ENCODE measurements around the gene ATP6V0A1.
"Not testable (repeated sequence)": the region's sequence is repeated elsewhere in the genome, so short reads cannot be mapped to it uniquely, and the experiment has no call there.

The ATP6V0A1 gene

DNA sequence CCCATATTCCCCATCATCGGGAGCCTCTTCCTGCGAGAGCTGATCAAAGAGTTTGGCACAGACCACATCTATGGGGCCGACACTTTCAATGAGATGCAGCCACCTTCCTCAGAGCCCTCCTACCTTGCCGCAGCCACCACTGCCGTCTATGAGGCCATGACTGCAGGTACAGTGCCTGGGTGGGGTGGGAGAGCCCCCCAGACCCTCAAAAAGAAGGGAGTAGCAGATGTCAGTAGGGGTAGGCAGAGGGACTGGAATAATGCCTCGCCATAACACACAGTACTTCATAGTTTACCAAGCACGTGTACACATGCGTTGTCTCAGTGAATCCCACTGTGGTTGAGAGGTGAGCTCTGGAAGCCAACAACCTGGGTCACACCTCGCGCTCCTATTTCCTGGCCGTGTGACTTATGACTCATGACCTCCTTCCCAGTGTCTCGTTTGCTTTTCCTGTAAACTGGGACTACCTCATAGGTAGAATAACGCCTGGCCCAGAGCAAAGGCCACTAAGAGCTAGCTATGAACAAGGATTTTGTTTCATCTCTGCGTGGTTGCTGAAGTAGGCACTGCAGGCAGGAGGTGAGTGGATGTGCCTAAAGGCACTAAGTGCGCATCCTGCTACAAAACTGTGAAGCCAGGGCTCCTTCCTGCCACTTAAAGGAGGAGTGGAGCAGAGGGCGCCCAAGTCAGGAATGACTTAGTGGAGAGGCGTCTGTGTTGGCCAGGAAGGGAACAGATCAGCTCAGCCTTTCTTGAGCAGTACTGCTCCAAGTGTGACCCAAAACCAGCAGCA is 82.6 kb downstream of the ATP6V0A1 start:
- no peak for DNase-seq (ENCODE audit: low read depth)

DNA sequence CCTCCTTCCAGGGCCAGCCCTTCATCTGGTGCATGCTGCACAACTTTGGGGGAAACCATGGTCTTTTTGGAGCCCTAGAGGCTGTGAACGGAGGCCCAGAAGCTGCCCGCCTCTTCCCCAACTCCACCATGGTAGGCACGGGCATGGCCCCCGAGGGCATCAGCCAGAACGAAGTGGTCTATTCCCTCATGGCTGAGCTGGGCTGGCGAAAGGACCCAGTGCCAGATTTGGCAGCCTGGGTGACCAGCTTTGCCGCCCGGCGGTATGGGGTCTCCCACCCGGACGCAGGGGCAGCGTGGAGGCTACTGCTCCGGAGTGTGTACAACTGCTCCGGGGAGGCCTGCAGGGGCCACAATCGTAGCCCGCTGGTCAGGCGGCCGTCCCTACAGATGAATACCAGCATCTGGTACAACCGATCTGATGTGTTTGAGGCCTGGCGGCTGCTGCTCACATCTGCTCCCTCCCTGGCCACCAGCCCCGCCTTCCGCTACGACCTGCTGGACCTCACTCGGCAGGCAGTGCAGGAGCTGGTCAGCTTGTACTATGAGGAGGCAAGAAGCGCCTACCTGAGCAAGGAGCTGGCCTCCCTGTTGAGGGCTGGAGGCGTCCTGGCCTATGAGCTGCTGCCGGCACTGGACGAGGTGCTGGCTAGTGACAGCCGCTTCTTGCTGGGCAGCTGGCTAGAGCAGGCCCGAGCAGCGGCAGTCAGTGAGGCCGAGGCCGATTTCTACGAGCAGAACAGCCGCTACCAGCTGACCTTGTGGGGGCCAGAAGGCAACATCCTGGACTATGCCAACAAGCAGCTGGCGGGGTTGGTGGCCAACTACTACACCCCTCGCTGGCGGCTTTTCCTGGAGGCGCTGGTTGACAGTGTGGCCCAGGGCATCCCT is 84.8 kb downstream of the ATP6V0A1 start:
- DNase-seq (ENCODE audit: low read depth) = no peak

DNA sequence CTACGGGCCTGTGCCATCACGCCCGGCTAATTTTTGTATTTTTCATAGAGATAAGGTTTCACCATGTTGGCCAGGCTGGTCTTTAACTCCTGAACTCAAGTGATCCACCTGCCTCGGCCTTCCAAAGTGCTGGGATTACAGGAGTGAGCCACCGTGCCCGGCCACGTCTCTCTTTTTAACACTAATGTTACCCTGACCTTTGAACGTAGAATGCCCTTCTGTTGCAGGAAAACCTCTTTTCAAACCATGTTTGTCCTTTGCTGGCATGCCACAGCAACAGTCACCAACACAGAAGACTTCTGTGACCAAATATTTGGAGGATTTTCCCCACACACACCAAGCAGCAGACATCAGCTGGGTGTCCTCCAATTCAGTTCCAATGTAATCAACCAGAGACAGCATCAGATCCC is 86.2 kb downstream of the ATP6V0A1 start:
- no peak for DNase-seq (ENCODE audit: low read depth)

DNA sequence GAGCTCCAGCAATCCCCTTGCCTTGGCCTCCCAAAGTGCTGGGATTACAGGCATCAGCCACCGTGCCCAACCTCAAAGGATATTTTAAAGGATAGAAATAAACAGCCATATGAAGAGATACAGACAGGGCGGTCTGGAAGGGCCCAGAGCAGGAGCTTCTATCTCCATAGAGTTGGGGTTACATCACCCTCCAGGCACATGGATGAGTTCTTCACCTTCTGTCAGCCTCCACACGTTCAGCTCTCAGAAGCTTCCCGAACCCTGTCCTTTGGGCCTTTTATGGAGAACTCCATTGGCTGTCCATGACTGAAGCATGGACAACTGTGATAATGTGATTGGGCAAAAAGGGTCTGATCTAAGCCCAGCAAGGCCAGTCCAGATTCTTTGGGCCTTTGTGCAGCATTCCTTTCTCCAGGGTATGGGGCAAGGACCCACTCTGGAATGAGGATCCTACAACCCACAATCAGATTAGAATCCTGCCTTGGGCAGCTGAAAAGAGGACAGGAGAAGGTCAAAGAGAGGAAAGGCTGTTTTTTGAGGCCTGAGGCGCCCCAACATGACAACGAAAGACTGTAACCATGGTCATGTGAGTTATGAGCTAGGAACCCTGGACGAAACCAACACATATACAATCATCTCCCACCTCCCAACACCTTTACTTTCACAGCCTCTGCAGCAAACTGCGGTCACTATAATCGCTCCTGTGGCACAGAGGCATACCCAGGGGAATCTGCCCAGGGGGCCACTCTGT is 87.3 kb downstream of the ATP6V0A1 start:
- not testable (repeated sequence) for DNase-seq (ENCODE audit: low read depth)

DNA sequence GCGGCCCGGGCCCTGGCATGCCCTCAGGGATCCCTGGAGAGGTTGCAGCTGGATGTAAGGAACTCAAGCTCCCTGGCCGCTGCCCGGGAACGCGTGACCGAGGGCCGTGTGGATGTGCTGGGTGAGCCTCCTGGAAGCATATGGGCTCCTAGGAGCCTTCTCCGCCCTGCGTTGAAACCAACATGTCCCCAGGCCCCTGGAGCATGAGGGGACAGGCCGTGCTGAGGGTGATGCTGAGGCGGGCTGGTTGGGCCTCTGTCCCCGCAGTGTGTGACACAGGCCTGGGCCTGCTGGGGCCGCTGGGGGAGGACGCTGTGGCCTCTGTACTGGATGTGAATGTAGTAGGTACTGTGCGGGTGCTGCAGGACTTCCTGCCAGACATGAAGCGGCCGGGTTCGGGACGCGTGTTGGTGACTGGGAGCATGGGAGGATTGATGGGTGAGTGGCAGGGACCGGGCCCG is 88.4 kb downstream of the ATP6V0A1 start:
- DNase-seq (ENCODE audit: low read depth) = no peak

DNA sequence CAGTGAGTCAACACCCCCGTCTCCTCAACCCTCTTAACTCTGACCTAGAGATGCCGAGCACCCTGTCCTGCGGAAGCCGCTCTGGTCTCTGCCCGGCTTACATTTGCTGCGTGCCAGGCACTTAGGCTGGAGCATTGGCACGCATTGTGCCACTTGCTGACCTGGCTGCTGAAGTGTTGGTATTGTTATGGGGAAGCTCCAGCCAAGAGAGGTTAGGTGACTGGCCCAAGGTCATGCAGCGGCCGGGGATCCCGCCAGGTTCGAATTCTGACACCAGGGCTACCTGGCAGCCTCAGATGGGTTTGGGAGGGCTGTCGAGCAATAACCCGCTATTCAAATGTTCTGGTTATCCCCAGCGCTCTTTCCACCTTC is 89.0 kb downstream of the ATP6V0A1 start:
- no peak for DNase-seq (ENCODE audit: low read depth)

DNA sequence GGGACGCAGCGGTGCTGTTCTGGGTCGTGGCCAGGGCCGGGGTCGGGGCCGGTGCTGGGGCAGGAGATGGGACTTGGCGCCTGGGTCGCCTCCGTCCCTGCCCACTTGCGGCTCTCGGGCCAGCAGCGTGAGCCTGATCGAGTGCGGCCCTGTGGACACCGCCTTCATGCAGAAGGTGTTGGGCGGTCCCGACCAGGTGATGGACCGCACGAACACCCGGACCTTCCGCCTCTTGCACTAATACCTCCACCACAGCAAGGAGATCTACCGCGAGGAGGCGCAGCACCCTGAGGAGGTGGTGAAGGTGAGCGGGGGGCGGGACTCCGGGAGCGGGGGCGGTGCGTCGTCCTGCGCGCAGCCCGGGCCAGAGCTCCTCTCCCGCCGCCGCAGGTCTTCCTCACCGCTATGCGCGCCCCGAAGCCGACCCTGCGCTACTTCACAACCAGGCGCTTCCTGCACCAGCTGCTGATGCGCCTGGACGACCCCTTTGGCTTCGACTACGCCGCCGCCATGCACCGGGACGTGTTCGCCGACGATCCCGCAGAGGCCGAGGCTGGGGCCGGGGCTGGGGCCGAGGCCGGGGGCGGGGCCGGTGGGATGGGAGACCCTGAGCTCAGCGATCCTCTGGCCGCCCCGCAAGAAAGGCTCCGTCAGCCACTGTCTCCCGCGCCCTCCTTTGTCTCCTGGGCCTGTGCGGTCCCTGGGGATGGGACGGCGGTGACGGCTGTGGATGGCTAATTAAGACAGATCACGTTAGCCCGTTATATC is 89.6 kb downstream of the ATP6V0A1 start:
- no peak for DNase-seq (ENCODE audit: low read depth)

DNA sequence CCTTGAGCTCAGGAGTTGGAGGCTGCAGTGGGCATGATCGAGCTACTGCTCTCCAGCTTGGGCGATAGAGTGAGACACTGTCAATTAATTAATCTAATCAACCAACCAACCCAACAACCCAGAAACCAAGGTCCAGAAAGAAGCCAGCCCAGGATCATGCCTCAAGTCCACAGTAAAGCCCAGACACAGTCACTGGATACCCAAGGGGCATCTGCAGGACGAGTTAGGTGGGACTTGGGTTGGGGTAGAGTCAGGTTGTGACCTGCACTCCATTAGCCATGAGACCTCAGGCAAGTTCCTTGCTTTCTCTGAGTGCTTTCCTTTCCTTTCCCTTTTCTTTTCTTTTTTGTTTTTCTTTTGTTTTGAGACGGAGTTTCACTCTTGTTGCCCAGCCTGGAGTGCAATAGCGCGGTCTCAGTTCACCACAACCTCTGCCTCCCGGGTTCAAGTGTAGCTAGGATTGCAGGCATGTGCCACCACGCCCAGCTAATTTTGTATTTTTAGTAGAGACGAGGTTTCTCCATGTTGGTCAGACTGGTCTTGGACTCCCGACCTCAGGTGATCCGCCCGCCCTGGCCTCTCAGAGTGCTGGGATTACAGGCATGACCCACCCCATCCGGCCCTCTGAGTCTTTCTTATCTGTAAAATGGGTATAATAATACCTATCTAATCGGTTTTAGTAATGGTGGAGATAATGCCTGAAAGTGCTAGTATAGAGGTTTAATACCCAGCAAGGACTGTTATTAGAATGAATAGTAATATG is 90.5 kb downstream of the ATP6V0A1 start:
- DNase-seq (ENCODE audit: low read depth) = no peak

DNA sequence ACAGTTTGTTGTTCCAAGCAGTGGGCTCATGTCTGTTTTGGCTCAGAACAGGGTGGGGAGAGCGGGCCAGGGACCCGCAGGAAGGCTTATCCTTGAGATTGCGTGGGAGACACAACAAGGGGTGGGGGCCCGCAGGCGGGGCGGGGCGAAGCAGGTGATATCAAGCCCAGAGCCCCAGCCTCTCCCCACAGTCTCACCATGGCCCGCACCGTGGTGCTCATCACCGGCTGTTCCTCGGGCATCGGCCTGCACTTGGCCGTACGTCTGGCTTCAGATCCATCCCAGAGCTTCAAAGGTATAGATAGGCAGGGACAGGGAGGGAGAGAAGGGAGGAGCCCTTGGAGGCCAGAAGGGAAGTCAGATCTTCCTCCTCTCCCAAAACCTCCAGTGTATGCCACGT is 94.1 kb downstream of the ATP6V0A1 start, which contains the start of gene HSD17B1:
HSD17B1 (plus strand) TSS at position 188 of the 400 bp plus-strand sequence; CDS start at position 199, 11 bp downstream.
- not testable (repeated sequence) for DNase-seq (ENCODE audit: low read depth)

DNA sequence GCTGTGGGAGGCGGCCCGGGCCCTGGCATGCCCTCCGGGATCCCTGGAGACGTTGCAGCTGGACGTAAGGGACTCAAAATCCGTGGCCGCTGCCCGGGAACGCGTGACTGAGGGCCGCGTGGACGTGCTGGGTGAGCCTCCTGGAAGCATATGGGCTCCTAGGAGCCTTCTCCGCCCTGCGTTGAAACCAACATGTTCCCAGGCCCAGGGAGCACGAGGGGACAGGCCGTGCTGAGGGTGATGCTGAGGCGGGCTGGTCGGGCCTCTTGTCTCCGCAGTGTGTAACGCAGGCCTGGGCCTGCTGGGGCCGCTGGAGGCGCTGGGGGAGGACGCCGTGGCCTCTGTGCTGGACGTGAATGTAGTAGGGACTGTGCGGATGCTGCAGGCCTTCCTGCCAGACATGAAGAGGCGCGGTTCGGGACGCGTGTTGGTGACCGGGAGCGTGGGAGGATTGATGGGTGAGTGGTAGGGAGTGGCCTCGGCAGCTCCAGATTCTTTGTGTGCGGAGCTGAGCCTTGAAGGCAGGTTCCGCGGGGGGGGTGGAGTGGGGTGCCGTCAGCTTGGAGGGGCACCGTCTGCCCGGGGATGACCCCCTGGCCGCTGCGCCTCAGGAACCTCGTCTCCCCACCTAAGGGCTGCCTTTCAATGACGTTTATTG is 94.6 kb downstream of the ATP6V0A1 start:
- DNase-seq (ENCODE audit: low read depth) = no peak

DNA sequence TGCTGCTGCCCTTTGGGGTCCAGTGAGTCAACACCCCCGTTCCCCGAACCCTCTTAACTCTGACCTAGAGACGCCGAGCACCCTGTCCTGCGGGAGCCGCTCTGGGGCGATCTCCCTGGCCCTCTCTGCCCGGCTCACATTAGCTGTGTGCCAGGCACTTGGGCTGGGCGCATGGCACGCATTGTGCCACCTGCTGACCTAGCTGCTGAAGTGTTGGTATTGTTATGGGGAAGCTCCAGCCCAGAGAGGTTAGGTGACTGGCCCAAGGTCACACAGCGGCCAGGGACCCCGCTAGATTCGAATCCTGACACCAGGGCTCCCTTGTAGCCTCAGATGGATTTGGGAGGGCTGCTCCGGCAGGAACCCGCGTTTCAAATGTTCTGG is 95.2 kb downstream of the ATP6V0A1 start:
- DNase-seq (ENCODE audit: low read depth) = no peak

DNA sequence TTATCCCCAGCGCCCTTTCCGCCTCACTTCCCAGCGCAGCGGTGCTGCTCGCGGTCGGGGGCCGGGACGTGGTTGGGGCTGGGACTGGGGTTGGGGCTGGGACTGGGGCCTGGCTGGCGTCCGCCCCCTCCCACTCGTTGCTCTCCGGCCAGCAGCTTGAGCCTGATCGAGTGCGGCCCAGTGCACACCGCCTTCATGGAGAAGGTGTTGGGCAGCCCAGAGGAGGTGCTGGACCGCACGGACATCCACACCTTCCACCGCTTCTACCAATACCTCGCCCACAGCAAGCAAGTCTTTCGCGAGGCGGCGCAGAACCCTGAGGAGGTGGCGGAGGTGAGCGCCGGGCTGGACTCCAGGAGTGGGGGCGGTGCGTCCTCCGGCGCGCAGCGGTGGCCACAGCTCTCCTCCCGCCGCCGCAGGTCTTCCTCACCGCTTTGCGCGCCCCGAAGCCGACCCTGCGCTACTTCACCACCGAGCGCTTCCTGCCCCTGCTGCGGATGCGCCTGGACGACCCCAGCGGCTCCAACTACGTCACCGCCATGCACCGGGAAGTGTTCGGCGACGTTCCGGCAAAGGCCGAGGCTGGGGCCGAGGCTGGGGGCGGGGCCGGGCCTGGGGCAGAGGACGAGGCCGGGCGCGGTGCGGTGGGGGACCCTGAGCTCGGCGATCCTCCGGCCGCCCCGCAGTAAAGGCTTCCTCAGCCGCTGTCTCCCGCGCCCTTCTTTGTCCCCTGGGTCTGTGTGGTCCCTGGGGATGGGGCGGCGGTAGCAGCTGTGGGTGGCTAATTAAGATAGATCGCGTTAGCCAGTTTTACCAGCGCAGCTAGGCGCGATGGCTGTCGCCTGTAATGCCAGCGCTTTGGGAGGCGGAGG is 95.8 kb downstream of the ATP6V0A1 start:
- DNase-seq (ENCODE audit: low read depth) = no peak

DNA sequence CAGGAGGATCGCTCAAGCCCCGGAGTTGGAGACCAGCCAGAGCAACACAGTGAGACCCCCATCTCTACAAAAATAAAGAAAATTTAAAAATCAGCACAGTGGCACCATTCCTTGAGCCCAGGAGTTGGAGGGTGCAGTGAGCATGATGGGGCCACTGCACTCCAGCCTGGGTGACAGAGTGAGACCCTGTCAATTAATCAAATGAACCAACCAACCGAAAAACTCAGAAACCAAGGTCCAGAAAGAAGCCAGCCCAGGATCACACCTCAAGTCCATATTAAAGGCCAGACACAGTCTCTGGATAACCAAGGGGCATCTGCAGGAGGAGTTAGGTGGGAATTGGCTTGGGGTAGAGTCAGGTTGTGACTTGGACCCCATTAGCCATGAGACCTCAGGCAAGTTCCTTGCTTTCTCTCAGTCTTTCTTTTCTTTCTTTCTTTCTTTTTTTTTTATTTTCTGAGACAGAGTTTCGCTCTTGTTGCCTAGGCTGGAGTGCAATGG is 96.5 kb downstream of the ATP6V0A1 start:
- DNase-seq (ENCODE audit: low read depth) = no peak

DNA sequence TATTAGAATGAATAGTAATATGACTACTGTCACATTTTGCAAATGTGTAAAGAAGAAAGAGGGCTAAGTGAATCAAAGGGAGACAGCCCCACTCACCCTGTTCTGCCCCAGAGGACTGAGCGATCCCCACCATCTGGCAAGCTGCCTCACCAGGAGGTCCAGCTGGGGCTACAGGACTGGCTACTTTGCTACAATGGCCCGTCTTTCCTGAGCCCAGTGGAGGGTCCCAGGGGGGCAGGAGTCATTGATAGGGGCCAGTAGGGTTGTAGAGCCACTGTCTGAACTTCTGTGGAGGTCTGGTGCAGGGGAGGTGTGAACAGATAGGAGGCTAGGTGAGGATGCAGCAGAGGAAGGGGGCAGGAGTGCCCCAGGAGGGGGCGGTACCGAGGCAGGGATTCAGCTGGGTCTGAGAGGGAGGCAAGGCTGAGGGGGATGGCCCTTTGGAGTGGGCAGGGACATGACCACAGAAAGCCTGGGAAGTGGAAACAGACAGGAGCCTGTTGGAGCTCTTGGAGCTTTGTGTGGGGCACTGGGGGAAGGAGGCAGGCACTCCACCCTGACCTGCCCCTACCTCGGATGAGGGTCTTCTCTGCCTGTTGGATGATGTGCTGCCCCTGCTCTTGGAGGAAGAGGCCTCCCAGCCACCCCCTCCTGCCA is 97.4 kb downstream of the ATP6V0A1 start:
- DNase-seq (ENCODE audit: low read depth) = not testable (repeated sequence)

DNA sequence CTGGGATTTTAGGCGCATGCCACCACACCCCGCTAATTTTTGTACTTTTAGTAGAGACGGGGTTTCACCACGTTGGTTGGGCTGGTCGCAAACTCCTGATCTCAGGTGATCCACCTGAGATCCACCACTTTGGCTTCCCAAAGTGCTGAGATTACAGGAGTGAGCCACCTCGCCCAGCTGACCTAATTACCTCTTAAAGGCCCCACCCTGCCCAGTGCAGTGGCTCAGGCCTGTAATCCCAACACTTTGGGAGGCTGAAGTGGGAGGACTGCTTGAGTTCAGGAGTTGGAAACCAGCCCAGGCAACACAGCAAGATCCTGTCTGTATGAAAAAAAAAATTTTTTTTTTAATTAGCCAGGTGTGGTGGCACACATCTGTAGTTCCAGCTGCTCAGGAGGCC is 100.4 kb downstream of the ATP6V0A1 start:
- no peak for DNase-seq (ENCODE audit: low read depth)

DNA sequence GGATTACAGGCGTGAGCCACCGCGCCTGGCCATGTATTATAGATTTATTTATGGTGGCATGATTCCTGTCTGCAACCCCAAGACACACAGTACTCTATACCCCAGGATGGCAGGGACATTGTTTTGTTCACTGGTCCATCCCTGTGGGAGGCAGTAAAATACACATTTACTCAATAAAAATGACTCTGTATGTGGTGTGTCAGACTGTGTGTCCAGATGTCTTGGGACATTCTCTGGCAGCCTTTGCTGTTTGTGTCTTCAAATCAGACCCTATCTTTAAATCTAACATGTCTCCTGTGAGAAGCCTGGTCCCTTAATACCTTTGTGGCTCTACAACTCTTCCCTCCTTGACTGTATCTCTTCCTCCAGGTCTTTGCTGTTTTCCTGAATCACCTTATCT is 101.6 kb downstream of the ATP6V0A1 start:
- no peak for DNase-seq (ENCODE audit: low read depth)

DNA sequence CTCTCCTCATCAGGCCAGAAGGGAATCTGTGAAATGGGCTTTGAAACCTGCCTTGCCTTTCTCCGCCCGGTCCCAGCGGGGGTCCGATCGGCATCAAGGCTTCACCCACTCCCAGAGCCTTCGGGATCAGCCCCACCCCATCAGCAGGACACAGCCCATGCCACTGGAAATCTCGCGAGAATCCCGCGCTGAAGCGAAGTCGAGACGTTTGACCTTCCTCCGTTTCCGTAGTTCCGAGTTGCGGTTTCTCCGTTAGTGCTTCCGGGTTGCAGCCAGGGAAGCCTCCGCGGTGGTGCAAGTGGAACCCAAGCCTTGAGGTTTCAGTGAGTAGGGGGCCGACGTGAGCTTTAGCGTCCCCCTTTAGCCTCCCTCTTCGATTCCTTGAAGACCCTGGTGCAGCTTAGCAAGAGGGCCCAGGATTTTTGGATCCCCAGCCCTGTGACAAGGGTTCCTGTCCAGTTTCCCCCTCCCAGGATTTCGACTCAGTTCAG is 103.3 kb downstream of the ATP6V0A1 start, which contains the start of gene COASY:
COASY (plus strand) TSS at position 252 of the 491 bp plus-strand sequence. CDS start 475 bp downstream, outside the sequence.
- peak; percentile 91 for DNase-seq (ENCODE audit: low read depth)
